GM18870 (cell line): ENCODE results near the gene PDGFD.
"Not testable (repeated sequence)": the region's sequence is repeated elsewhere in the genome, so short reads cannot be mapped to it uniquely, and the experiment has no call there.

Source experiments
- ATAC-seq: cut with Tn5 transposase; IDR thresholded peaks from one replicate; pipeline ENCODE4 v1.9.1; 2021; ENCODE audit warnings: moderate library complexity; ENCODE audit not compliant: unreplicated experiment

Gene PDGFD

DNA sequence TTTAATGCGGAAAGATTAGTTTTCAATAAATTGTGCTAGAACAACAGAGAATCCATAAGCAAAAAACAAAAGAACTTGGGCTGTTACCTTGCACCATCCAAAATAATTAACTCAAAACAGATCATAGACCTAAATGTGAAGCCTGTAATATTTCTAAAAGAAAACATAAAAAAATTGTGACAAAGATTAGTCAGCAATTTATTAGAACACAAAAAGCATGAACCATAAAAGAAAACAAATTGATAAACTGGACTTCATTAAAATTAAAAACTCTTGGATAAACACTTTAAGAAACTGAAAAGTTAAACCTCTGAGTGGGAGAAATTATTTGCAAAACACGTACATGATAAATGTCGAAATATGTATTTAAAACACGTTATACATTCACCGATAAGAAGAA, 106.0 kb downstream of the PDGFD start:
- no peak for ATAC-seq

DNA sequence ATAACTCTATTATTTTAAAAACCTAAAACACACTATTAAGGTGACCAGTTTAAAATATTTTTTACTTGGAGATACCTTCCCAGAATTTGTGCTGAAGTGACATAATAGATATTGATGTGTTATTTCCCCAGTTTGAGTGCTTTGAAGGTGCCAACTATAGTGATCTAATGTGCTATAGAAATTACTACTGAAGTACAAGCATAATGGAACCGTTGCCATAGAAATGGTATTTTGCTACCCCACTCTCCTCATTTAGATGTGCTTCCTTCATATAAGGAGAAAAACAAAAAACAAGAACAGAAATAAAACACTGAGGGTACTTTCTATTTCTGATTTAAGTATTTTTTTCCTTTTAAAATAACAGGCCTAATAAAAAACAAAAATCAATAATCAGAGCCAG, 108.4 kb downstream of the PDGFD start:
- no peak for ATAC-seq

DNA sequence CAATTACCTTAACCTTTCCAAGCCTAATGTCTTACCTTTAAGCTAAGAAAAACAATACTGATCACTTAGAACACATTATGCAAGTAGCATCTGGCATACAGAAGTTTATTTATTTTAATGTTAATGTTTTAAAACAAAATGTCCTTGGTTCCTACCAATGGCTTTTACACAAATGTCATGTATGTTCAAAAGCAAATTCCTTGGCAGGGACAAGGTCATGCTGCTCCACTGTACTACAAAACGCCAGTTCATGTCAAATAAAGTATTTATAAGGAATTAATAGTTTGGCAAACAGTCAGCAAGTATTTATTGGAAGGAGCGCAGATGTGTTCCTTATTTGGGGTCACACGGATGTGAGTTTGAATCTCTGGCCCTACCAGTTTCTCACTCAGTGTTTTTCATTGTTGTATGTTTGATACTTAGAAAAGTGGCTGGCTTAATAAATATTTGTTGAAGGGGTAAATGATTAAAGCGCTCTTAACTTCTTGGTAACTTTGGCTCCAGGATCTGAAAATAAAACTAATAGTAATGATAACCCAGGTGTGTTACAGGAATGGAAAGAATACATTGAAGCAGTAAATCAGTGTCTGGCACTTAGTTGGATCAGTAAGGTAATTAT, 108.9 kb downstream of the PDGFD start:
- no peak for ATAC-seq

DNA sequence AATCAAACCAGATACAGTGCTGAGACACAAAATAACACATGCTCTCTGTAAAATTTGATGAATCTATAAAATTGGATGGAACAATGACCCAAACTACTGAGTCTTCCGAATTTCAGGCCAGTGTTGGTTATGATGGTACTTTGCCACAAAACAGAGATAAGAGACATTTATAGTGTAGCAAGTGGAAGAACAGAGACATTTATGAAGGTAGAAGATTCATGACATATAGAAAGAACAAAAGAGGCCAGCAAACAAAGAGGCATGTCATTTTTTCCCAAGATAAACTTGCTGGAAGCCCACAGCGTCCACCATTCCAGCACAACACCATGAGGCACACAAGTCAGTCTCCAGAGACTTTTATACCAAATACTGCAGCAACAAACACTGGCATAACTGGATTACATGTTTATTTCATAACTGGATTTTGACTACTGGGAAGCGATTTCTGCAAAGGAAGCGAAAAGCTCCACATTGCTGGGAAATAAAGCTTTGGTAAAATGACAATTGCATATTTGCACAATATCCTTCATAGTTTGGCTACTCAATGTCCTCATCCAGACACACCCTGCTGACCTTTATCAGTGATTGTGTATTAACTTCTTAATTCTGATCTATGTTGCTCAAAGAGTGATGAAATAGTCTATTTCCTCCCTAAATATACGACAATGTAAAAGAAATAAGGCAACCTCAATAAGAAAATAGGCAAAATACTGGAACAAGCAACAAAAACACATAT, 110.0 kb downstream of the PDGFD start:
- ATAC-seq: no peak

DNA sequence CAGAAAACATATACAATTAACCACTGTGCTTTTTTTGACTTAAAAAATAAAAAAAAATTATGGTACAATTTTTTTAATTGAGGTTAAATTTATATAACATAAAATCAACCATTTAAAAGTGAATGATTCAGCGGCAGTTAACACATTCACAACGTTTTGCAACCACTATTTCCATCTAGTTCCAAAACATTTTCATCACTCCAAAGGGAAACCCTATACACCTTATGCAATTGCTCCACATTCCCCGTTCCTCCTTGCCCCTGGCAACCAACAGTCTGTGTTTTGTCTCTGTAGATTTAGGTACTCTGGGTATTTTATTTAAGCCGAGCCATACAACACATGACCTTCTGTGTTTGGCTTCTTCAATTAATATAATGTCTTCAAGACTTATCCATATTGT, 112.2 kb downstream of the PDGFD start:
- ATAC-seq: no peak

DNA sequence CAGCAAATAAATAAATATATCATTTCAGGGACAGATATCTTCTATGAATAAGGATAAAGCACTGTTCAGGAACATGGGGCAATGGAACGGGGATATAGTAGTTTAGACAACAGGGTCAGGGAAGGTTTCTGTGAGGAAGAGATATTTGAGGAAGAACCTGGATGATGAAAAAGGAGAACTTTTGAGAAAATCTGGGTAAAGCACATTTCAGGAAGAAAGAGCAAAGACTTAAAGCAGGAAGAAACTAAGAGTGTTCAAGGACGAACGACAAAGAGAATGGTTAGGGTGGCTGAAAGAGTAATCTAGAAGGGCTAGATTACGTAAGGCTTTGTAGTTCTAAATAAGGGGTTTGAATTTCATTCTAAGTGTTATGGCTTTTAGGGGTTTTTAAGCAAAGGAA, 114.8 kb downstream of the PDGFD start:
- no peak for ATAC-seq

DNA sequence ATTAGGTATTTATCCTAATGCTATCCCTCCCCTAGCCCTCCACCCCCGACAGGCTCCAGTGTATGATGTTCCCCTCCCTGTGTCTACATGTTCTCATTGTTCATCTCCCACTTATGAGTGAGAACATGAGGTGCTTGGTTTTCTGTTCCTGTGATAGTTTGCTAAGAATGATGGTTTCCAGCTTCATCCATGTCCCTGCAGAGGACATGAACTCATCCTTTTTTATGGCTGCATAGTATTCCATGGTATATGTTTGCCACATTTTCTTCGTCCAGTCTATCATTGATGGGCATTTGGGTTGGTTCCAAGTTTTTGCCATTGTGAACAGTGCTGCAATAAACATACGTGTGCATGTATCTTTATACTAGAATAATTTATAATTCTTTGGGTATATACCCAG, 117.1 kb downstream of the PDGFD start:
- not testable (repeated sequence) for ATAC-seq

DNA sequence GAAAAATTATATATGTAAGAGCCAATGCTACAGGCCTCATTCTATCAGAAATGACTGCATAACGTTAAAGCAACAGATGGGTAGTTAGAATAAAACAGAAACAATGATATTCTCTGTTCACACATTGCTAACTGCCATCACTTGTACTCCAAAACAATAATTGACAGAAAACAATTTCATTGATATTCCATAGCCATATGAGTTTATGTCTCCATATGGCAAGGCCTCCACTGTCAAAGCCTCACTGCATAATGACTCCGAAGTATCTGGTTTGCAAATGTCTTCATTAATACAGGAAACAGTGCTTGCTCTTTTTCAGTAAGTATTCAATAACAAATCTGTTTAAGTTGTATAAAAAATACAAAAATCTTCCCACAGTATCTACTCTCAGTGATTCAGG, 117.6 kb downstream of the PDGFD start:
- no peak for ATAC-seq

DNA sequence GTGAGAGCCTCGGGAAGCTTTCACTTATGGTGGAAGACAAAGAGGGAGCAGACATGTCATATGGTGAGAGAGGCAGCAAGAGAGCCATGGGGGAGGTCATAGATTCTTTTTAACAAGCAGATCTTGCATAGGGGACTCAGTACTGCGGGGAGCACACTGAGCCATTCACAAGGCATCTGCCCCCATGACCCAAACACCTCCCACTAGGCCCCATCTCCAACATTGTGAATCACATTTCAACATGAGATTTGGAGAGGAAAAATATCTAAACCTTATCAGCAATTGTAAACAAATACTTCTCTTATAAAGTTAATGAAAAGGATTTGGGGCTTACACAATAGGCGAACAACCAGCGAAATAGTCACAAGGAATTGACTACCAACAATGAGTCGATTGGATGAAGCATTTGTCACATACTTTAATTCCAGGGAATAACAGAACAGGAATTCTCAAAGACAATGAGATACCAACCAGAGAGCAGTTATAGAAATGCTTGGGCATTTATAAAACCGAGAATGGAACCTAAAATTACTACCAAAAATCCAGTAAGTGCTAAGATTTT, 120.2 kb downstream of the PDGFD start:
- ATAC-seq: no peak

DNA sequence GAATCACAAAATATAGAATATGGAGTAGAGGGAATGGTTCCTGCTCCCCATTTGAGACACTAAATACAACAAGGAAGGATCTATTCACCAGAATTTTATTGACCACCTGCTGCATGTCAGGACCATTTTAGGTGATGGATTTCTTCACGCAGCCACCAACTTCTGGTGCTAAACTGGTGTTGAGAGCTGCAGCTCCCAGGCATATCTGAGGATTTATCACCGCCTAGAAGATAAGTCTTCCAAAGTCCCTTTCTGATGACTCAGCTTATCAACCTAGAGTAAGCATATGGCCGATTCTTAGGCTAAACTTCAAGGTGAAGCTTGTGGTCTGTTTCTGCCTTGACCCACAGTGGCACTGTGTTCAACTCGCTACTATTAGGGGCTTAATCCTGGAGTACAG, 120.8 kb downstream of the PDGFD start:
- no peak for ATAC-seq

DNA sequence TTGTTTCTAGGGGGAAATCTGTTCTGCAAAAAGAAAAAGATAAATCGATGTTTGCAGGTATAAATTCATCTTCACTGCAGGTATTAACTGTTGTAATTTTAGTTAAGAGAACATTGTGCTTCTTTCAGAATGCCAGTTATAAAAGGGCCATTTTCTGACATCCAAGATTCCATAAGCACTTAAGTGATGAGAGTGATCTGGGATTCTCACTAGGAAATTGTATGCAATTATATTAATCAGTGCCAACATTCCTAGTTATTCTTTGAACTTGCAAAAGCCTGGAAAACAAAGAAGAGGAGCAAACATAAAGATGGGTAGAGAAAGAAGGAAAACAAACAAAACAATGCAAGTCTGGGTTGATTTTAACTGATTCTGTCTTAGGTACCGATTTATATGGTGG, 122.2 kb downstream of the PDGFD start:
- ATAC-seq: no peak

DNA sequence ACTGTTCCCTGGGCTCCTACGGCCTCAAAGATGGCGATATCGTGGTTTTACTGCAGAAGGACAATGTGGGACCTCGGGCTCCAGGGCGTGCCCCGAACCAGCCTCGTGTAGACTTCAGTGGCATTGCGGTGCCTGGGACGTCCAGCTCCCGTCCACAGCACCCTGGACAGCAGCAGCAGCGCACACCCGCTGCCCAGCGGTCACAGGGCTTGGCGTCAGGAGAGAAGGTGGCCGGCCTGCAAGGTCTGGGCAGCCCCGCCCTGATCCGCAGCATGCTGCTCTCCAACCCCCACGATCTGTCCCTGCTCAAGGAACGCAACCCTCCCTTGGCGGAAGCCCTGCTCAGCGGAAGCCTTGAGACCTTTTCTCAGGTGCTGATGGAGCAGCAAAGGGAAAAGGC, 127.0 kb downstream of the PDGFD start:
- no peak for ATAC-seq

DNA sequence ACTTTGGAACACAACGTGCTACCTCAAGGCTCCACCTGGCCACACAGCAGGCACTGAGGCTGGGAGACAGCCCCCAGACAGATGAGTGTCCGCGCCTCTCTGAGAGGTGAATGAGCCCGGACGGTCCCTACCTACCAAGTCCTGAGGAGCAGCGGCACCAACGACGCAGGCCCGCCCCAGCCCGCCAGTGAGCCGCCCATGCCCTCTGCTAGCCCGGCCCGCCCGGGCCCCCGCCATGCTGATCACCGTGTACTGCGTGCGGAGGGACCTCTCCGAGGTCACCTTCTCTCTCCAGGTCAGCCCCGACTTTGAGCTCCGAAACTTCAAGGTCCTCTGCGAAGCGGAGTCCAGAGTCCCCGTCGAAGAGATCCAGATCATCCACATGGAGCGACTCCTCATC, 127.4 kb downstream of the PDGFD start, which contains the start of gene DDI1:
TSS of gene DDI1 (plus strand) at position 53 of the 400 bp plus-strand sequence. CDS start at position 236, 183 bp downstream.
- ATAC-seq: no peak

DNA sequence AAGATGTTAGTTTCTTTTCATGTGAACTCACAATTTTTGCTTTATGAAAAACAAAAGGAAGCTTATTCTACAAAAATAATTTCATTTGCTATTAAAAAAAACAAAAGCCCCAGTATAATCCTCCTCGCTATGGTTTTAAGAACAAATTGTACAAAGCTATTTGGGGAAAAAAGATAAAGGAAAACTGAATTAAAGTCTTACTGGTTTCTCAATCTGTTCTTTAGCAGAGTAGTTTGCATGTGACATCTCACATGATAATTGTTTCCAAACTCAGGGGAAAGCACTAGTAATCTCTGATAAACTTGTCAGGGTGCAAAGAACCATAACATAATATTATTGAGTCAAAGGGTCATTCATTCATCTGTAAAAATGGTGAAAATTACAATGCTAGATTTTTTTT, 130.4 kb downstream of the PDGFD start:
- ATAC-seq: no peak

DNA sequence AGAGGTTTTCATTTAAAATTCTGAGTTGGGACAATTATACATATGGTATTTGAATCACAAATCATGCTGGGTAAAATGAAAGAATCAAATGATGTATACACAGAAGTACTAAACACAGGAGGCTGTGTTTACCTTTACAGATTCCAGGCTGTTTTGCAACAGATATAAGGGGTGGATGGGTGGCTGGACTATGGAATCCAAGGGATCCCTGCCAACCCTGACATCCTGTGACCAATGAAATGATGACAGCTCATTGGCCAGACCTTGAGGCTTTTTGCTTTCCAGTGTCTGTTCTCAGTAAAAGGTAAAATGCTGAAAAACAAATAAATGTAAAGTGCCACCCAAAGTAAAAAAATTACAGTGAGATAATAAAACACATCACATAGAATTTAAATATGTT, 130.8 kb downstream of the PDGFD start:
- ATAC-seq: no peak

DNA sequence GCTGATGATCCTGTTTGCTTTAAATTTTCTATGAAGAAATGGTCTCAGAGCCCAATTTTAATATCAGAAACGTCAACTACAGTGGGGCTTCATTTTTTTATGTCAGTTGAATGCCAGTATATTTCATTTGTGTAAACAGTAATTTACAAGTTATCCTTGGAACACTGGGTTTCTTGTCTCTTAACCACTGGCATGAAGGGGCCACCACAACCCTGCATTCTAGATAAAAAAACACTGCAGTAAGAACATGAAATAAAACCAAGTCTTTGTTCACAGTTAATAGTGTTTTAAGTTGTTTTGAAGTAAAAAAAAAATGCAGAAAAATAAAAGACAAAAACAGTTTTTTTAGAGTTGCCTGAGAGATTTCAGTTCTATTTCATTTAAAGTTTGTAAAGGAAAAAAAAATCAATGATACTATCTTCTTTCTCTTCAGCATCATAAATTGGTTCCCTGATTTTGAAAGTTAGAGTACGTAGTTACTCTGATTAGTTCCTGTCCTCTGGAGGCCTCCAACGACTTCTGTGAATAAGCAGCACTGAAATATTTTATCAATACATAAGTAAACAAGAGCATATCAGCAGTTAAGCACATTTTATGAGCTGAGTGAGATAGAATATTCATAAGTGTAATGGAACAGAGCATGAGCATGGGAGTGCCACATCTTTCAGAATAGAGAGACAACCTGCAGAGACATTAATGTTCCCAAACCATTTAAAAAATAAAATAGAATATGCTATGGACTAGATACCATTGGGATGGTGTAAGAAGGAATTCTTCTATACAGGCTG, 135.3 kb downstream of the PDGFD start:
- ATAC-seq: no peak

DNA sequence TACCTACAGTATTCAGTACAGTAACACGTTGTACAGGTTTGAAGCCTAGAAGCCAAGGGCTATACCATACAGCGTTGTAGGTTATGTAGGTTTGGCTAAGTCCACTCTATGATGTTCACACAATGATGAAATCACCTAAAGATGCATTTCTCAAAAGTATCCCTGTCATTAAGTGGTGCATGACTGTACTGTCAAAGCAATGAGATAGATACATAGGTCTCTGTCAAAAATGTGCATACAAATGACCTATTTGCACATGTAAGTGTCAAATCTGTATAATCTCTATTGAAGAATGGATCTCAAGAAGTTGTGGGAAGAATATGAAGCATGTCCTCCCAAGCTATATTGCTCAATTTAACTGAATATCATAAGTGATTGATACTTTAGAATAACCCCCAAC, 139.4 kb downstream of the PDGFD start:
- no peak for ATAC-seq

DNA sequence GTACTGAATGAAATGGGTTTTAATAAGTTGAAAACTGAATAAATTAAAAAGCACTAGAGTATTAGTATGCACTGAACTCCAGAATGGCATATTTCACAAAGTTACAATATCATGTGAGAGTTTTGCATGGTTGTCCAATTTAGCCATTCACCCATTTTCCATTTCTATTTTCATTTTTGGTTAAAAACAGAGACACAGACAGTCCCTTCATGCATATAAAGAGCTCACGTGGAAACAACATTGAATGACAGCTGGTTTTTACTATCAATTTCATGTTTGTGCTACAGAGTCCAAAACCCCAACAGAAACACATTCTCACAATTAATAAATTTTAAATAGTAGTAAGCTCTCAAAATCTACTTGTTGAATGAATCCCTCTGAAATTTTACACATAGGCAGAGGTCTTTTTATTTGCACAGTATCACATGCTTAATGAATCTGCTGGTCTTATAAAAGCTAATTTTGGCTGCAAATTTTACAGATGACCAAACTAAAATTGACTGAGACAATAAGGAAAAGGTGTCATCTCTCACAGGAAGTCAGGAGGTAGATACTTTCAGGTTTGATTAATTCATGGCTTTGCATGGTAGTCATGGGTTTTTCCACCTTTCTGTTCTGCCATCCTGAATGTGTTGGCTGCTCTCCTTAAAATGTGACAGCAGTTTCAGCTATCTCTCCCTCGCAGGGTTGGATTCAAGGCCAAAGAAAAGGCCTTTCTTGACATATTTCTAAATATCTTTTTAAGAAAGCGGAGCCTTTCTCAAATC, 148.1 kb downstream of the PDGFD start:
- ATAC-seq: peak; percentile 94

DNA sequence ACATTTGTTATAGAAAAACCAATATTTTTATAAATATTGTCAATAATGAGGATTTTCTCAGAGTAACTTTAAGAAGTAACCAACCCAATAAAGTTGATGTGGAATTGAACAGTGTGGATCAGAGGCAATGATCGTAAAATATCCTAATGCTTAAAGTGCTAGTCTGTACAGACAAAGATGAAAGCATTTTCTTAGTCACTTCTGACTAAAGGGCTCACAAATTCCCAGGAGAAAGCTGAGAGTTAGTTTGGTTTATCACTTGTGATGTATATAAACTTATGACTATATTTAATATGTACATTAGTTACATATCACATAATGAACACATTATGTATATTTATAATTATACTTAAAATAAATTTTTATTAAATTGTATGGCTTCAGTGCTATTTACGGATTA, 152.9 kb downstream of the PDGFD start:
- ATAC-seq: no peak

DNA sequence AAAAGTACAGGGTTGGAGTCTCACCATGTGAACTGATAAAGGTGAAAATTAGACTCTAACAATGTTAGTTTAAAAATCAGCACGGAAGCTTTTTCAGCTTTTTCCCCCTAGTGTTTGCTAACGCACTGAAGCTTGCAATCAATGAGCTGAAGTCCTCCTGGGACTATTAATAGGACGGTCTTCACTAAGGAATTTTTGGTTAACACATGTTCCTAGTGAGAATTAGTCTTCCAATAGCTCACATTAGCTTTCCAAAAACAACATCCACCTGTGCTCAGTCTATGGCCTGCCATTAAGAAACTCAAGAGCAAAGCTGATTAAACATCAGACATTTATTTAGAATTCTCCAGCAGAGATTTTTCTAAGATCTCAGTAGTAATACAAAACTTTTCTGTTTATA, 154.2 kb downstream of the PDGFD start:
- ATAC-seq: no peak
